DND-41 (cell line): ENCODE results near the gene UPF1.

ENCODE experiments used
- CTCF ChIP-seq: IDR thresholded peaks from 2 replicates; pipeline ENCODE4 v1.5.1; 2012; ENCODE audit warnings: borderline replicate concordance, low read length, moderate library complexity, mild to moderate bottlenecking; ENCODE audit not compliant: poor library complexity, severe bottlenecking; ENCODE audit errors: extremely low read depth
- EZH2 ChIP-seq: IDR thresholded peaks from 3 replicates; pipeline ENCODE4 v1.6.1; 2012; ENCODE audit warnings: borderline replicate concordance, low read depth, mild to moderate bottlenecking, moderate library complexity, low read length, inconsistent platforms; ENCODE audit not compliant: severe bottlenecking

DNA sequence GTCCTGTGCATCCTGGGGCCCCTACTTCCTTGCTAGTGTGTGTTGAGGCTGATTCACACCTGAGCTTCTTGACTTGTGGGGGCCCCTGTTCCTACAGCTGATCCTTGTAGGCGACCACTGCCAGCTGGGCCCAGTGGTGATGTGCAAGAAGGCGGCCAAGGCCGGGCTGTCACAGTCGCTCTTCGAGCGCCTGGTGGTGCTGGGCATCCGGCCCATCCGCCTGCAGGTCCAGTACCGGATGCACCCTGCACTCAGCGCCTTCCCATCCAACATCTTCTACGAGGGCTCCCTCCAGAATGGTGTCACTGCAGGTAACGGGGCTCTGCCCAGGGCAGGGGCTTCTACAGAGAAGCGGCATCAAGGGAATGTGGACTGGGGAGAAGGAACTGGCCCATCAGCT is 25.5 kb downstream of the UPF1 start:
- TF ChIP-seq CTCF, result no peak
- TF ChIP-seq EZH2, result no peak
